HepG2 (cell line): ENCODE measurements around the gene CDK11B.

Experiments used
- BORCS8-MEF2B ChIP-seq: sonication (generic); formaldehyde crosslinking; IDR thresholded peaks from 2 replicates; pipeline ENCODE4 v1.8.0; 2022; ENCODE audit warnings: mild to moderate bottlenecking, missing genetic modification reagents
- CAMTA2 ChIP-seq: sonication (generic); formaldehyde crosslinking; IDR thresholded peaks from 2 replicates; pipeline ENCODE4 v1.4.0; 2020; ENCODE audit warnings: mild to moderate bottlenecking, missing genetic modification reagents, borderline replicate concordance
- FOXJ3 ChIP-seq: sonication (generic); formaldehyde crosslinking; IDR thresholded peaks from 2 replicates; pipeline ENCODE4 v1.4.0; 2020; ENCODE audit warnings: missing genetic modification reagents, mild to moderate bottlenecking, borderline replicate concordance
- JUNB ChIP-seq: sonication (generic); formaldehyde crosslinking; IDR thresholded peaks from 2 replicates; pipeline ENCODE4 v1.8.0; 2022; ENCODE audit warnings: missing genetic modification reagents, mild to moderate bottlenecking, borderline replicate concordance
- POLR2A ChIP-seq, 2 experiments: IDR thresholded peaks; 2 replicates each; pipeline ENCODE4 v1.6.1; 2011; ENCODE audit warnings: low read depth in 2 of 2, low read length in 2 of 2, mild to moderate bottlenecking in 1 of 2, moderate library complexity in 1 of 2; ENCODE audit not compliant: insufficient read depth in 1 of 2
- POLR2AphosphoS5 ChIP-seq: IDR thresholded peaks from 2 replicates; pipeline ENCODE4 v1.6.1; 2012; ENCODE audit warnings: low read depth, low read length
- TBX2 ChIP-seq: sonication (generic); formaldehyde crosslinking; IDR thresholded peaks from 2 replicates; pipeline ENCODE4 v1.5.0; 2020; ENCODE audit warnings: missing genetic modification reagents, mild to moderate bottlenecking, borderline replicate concordance
- TOE1 ChIP-seq: sonication (generic); formaldehyde crosslinking; IDR thresholded peaks from 2 replicates; pipeline ENCODE4 v1.4.0; 2020; ENCODE audit warnings: mild to moderate bottlenecking, missing genetic modification reagents
- ZNF3 ChIP-seq: IDR thresholded peaks from 2 replicates; pipeline ENCODE4 v1.7.0; 2017; ENCODE audit warnings: inconsistent platforms
- TF ChIP-seq, protein P1 (sequence below): sonication (generic); formaldehyde crosslinking; IDR thresholded peaks from 2 replicates; pipeline ENCODE4 v1.5.0; 2020; ENCODE audit warnings: mild to moderate bottlenecking, missing genetic modification reagents, moderate library complexity
- TF ChIP-seq, protein P2 (sequence below): fragments of 450-650 bp; IDR thresholded peaks from 2 replicates; pipeline ENCODE4 v1.6.1; 2016

DNA sequence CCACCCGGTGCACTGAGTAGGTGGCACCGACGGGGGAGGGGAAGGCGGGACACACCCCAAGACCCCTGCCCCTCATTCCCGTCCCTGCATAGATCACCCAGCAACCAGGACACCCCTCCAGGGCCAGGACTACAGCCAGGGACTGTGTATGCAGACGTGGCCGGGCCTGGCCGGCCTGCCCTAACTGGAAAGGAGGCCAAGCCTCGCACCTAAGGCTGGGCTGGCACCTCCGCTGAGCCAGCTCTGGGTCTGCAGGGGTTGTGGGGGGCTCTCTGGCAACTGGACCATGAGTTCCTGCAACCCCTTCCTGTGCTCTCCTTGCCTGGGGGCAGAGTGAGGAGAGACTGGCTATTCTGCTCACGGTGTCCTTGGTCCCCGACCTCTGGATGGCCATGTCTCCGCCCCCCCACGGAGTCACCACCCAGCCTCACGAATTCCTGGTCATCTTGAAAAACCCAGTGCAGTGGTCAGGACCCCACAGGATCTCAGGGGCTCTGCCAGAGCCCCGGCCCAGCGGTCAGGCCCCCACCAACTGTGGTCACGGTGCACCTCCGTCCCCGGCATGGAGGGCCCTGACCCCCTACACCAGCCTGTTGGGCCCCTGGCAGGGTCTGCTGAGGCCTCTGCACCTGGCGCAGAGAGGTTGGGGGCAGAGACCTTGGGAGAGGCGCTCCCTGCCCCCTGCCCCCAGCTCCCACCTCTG, 57.8 kb downstream of the CDK11B start:
- TF ChIP-seq TBX2 (no peak), JUNB (no peak), POLR2AphosphoS5 (no peak), CAMTA2 (CRISPR knock-in tag) (no peak), POLR2A (IDR thresholded peaks at IDR 0.05; ENCODE audit: insufficient read depth in 1 of 2, low read depth in 2 of 2, low read length in 2 of 2) (no peak), ZNF3 (no peak), TOE1 (CRISPR knock-in tag) (no peak), BORCS8-MEF2B (CRISPR knock-in tag) (no peak), FOXJ3 (CRISPR knock-in tag) (no peak)
- TF ChIP-seq, protein P1, sequence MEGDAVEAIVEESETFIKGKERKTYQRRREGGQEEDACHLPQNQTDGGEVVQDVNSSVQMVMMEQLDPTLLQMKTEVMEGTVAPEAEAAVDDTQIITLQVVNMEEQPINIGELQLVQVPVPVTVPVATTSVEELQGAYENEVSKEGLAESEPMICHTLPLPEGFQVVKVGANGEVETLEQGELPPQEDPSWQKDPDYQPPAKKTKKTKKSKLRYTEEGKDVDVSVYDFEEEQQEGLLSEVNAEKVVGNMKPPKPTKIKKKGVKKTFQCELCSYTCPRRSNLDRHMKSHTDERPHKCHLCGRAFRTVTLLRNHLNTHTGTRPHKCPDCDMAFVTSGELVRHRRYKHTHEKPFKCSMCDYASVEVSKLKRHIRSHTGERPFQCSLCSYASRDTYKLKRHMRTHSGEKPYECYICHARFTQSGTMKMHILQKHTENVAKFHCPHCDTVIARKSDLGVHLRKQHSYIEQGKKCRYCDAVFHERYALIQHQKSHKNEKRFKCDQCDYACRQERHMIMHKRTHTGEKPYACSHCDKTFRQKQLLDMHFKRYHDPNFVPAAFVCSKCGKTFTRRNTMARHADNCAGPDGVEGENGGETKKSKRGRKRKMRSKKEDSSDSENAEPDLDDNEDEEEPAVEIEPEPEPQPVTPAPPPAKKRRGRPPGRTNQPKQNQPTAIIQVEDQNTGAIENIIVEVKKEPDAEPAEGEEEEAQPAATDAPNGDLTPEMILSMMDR (CRISPR knock-in tag): no peak
- TF ChIP-seq, protein P2, sequence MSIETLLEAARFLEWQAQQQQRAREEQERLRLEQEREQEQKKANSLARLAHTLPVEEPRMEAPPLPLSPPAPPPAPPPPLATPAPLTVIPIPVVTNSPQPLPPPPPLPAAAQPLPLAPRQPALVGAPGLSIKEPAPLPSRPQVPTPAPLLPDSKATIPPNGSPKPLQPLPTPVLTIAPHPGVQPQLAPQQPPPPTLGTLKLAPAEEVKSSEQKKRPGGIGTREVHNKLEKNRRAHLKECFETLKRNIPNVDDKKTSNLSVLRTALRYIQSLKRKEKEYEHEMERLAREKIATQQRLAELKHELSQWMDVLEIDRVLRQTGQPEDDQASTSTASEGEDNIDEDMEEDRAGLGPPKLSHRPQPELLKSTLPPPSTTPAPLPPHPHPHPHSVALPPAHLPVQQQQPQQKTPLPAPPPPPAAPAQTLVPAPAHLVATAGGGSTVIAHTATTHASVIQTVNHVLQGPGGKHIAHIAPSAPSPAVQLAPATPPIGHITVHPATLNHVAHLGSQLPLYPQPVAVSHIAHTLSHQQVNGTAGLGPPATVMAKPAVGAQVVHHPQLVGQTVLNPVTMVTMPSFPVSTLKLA: no peak
